ENCODE data around the gene PTGES3.

PTGES3 gene

DNA sequence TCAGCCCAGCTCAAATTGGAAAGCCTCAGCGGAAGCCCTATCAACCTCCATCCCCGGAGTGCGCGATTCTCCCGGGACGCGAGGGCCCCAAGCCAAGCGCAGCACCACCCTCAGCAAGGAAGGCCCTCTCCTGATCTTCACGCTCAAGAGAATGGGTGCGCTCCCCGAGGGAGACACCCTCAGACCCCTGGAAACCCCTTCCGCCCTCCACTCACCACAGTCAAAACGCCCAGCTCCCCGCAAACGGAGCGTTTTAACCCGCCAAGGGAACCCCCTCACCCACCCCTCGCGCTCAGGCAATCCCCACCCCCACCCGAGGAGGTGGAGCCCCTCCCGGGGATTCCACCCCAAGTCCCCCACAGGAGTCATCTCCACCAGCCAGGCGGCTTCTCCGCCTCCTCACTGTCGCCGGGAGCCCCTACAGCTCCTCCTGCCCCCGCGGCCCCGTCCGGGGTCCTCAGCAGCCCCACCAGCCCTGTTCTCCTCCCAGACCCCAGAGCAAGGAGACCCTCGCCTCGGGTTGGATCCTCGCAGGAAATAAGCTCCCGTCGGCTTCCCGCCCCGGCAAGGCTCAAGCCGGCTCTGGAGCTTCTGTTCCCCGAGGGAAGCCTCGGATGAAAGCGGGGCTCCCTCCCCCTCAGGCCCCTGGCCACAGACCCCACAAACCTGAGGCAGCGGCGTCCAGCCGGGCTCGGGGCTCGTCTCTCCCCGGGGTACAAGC, 58.5 kb downstream of the PTGES3 start:
- Histone ChIP-seq H3K27me3 (ENCODE audit: control insufficient read depth, insufficient read depth, low read length) (no peaks in the 10 kb centered on the region), H3K36me3 (ENCODE audit: control insufficient read depth, insufficient read depth, low read length) (peaks cover 3% of the 10 kb centered on the region), H3K4me1 (ENCODE audit: control insufficient read depth, insufficient read depth, low read length) (peaks cover 31% of the 10 kb centered on the region), H3K9me3 (ENCODE audit: control insufficient read depth, low read length) (no peaks in the 10 kb centered on the region), H3K9ac (ENCODE audit: low read length) (peak overlapping the region; percentile 97), H3K4me3 (ENCODE audit: low read length) (peak overlapping the region; percentile 88)

DNA sequence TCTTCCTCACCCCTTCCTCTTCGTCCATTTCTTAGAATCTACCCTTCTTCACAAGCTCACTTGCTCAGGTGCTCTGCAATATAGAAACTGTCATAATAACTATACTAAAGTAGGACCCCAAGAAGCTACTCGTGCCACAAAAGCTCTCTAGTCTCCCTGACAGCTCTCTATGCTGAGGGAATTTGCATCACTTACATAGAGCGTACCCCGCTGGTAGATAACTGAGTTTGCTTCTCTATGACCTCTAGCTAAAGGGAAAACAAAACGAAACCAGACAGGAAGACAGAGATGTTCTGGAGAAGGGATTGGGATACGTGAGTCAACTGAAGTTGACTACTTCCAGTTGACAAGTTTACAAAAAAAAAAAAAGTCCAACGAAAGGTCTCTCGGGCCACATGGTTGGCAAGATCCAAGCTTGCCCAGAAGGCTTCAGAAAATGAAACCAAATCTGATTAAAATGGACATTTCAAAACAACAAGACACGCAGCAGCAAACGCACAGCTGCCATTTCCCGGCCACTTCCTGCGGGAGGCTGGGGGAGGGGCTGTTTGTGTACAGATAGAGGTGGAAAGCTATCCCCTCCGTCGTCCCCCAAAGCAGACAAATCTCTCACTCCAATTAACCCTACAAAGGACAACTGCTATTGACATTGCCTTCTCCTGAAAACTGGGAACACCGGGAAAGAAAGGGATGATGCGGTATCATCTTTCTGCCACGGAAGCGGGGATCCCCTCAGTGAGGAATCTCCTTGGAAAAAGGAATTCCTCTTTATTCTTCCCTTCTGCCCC, 59.2 kb downstream of the PTGES3 start:
- H3K36me3 ChIP-seq (ENCODE audit: control insufficient read depth, insufficient read depth, low read length) = peaks cover 3% of the 10 kb centered on the region
- H3K4me1 ChIP-seq (ENCODE audit: control insufficient read depth, insufficient read depth, low read length) = peaks cover 31% of the 10 kb centered on the region
- peak overlapping the region; percentile 88 for H3K4me3 ChIP-seq (ENCODE audit: low read length)
- peak overlapping the region; percentile 97 for H3K9ac ChIP-seq (ENCODE audit: low read length)
- no peaks in the 10 kb centered on the region for H3K27me3 ChIP-seq (ENCODE audit: control insufficient read depth, insufficient read depth, low read length)
- H3K9me3 ChIP-seq (ENCODE audit: control insufficient read depth, low read length) = no peaks in the 10 kb centered on the region

DNA sequence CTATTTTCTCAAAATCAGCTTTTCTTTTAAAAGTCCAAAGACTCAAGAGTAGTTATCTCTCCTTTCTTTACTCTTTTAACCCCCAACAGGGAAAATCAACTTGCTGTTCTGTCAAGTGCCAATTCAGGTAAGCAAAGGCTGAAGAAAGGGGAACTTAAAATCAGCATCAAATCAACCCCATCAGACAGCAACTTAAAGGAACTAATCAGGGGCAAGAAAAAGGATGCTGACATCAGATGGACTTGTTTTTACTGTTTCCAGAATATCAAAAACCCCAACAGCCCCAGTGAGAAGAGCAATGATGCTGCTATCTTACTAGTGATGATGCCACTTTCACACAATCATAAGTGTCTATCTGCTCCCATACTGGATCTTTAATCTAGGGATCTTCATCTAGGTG, 61.4 kb downstream of the PTGES3 start:
- no peaks in the 10 kb centered on the region for H3K9me3 ChIP-seq (ENCODE audit: control insufficient read depth, low read length)
- no peaks in the 10 kb centered on the region for H3K27me3 ChIP-seq (ENCODE audit: control insufficient read depth, insufficient read depth, low read length)
- peaks cover 10% of the 10 kb centered on the region for H3K4me1 ChIP-seq (ENCODE audit: control insufficient read depth, insufficient read depth, low read length)
- no peak overlapping the region for H3K4me3 ChIP-seq (ENCODE audit: low read length)
- peaks cover 3% of the 10 kb centered on the region for H3K36me3 ChIP-seq (ENCODE audit: control insufficient read depth, insufficient read depth, low read length)
- no peak overlapping the region for H3K9ac ChIP-seq (ENCODE audit: low read length)

DNA sequence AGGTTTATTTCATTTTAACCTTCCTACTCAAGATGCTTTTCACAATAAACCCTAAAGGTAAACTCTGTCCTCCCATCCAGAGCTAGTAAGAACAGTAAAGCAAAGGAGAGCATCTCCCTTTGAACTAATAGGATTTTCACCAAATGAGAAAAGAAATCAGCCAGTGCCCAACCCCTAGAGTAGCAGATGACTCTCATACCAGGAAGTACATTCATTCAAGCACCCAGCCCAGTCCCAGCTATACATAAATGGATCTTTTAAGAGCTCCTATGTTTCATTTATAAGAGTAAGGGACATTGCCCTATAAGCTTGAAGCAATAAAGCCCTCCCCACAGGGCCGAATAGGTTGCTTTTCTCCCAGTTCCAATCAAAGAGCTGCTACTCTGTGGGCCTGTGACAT, 65.5 kb downstream of the PTGES3 start:
- Histone ChIP-seq H3K4me1 (ENCODE audit: control insufficient read depth, insufficient read depth, low read length) (no peaks in the 10 kb centered on the region), H3K36me3 (ENCODE audit: control insufficient read depth, insufficient read depth, low read length) (peaks cover 3% of the 10 kb centered on the region), H3K4me3 (ENCODE audit: low read length) (no peak overlapping the region), H3K9me3 (ENCODE audit: control insufficient read depth, low read length) (no peaks in the 10 kb centered on the region), H3K27me3 (ENCODE audit: control insufficient read depth, insufficient read depth, low read length) (no peaks in the 10 kb centered on the region), H3K9ac (ENCODE audit: low read length) (no peak overlapping the region)

DNA sequence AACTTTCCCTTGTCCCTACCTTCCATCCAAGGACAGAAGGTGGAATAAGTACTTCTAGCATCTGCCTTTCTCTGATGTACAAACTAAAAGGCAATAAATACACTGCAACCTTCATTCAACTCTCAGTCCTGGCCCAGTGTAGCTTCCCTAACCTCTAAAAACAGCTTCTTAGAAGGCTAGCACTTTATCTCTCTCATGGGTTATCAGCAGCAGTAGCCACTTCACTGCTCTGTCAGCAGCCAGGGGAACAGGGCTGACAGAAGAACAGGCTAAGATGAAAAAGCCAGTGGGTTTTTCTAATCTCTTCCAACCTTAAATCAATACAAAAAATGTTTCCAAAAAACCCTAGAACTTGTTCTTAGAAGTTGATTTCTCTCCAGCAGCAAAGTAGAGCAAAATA, 71.2 kb downstream of the PTGES3 start:
- Histone ChIP-seq H3K27me3 (ENCODE audit: control insufficient read depth, insufficient read depth, low read length) (no peaks in the 10 kb centered on the region), H3K4me1 (ENCODE audit: control insufficient read depth, insufficient read depth, low read length) (no peaks in the 10 kb centered on the region), H3K4me3 (ENCODE audit: low read length) (no peak overlapping the region), H3K9ac (ENCODE audit: low read length) (no peak overlapping the region), H3K36me3 (ENCODE audit: control insufficient read depth, insufficient read depth, low read length) (peaks cover 40% of the 10 kb centered on the region), H3K9me3 (ENCODE audit: control insufficient read depth, low read length) (no peaks in the 10 kb centered on the region)

DNA sequence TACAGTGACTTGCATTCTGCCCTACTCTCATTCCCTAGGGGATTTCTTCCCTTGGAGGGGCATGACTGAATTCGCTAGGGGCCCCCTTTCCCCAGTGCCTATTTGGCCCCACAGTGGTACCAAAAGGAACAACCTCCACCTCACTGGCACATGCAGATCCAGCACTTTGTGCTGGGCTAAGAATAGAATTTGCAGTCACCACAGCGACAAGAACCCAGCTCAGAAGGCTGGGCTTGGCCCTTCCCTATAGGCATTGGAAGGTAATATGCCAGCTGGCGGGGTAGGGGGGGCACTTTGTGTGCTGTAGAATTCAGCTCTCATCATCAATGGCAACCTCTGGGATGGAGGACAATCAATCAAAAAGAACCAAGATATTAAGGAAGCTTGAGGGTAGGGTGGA, 71.8 kb downstream of the PTGES3 start:
- Histone ChIP-seq H3K4me1 (ENCODE audit: control insufficient read depth, insufficient read depth, low read length) (no peaks in the 10 kb centered on the region), H3K9me3 (ENCODE audit: control insufficient read depth, low read length) (no peaks in the 10 kb centered on the region), H3K27me3 (ENCODE audit: control insufficient read depth, insufficient read depth, low read length) (no peaks in the 10 kb centered on the region), H3K9ac (ENCODE audit: low read length) (no peak overlapping the region), H3K4me3 (ENCODE audit: low read length) (no peak overlapping the region), H3K36me3 (ENCODE audit: control insufficient read depth, insufficient read depth, low read length) (peaks cover 43% of the 10 kb centered on the region)

DNA sequence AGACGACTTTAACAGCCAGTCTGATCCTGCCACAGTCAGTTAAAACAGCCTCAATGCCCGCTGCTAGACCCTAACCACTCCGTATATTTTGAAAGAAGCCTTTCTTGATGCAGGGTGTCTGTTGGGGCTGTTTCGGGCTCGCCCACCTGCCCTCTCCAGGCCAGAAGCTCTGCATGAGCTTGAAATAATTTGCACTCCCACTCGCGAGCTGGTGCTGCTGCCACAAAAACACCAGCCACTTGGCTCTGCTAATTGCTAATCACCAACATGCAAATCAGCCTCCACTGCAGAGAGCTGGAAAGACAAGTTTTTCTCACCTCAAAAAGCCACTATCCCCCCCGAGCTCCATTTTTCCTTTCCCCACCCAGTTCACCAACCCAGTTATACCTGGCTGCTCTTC, 73.5 kb downstream of the PTGES3 start:
- Histone ChIP-seq H3K36me3 (ENCODE audit: control insufficient read depth, insufficient read depth, low read length) (peaks cover 52% of the 10 kb centered on the region), H3K27me3 (ENCODE audit: control insufficient read depth, insufficient read depth, low read length) (no peaks in the 10 kb centered on the region)

More for the DNA sequence above, 73.5 kb downstream of the PTGES3 start:
- Histone ChIP-seq H3K4me3 (ENCODE audit: low read length) (no peak overlapping the region), H3K9me3 (ENCODE audit: control insufficient read depth, low read length) (no peaks in the 10 kb centered on the region), H3K4me1 (ENCODE audit: control insufficient read depth, insufficient read depth, low read length) (no peaks in the 10 kb centered on the region), H3K9ac (ENCODE audit: low read length) (no peak overlapping the region)

Data from mucosa of stomach (tissue), 1 donor.